PC-3 (cell line): ENCODE data around the gene GP1BA. TPM values are rescaled to one million over a fixed set of nuclear protein-coding genes. Genes with fewer than 3 reads are reported as not detected.

Source experiments
- ATAC-seq: fragments of 200-7000 bp; cut with Tn5 transposase; 2 replicates; pipeline ENCODE4 v1.9.1; 2020; ENCODE audit warnings: mild to moderate bottlenecking, moderate library complexity
- BruUV-seq: library from RNA; stranded (reverse); fragments of 400-500 nt; replicated peaks from 2 replicates; lab custom pipeline; 2021; lab: Mats Ljungman, UMichigan
- CTCF ChIA-PET: fragments of 300-600 bp; sonication (Branson Sonifier 250); formaldehyde crosslinking; loops from one replicate; lab custom pipeline; 2022; ENCODE audit warnings: antibody characterized with exemption; lab: Charles Lee
- POLR2A ChIA-PET: fragments of 300-600 bp; sonication (Branson Sonifier 250); formaldehyde crosslinking; loops from one replicate; lab custom pipeline; 2022; ENCODE audit warnings: antibody characterized with exemption; ENCODE audit not compliant: unreplicated experiment; lab: Charles Lee
- DNase-seq: peaks from one replicate; pipeline ENCODE4 v3.0.0-alpha.2; 2015
- H2AFZ ChIP-seq: fragments of 300-600 bp; sonication (generic); 2 replicates; pipeline ENCODE4 v1.6.0; 2016; ENCODE audit warnings: antibody characterized with exemption, low read length
- H3F3A ChIP-seq: fragments of 300-600 bp; sonication (generic); one replicate; pipeline ENCODE4 v1.6.0; 2017; ENCODE audit warnings: antibody characterized with exemption, low read length, control low read depth, mild to moderate bottlenecking; ENCODE audit not compliant: unreplicated experiment
- H3K27ac ChIP-seq: fragments of 300-600 bp; sonication (generic); 2 replicates; pipeline ENCODE4 v1.5.1; 2016; ENCODE audit warnings: mild to moderate bottlenecking, low read length
- H3K27me3 ChIP-seq: fragments of 300-600 bp; sonication (generic); 2 replicates; pipeline ENCODE4 v1.6.1; 2016; ENCODE audit warnings: low read length, mixed read lengths
- H3K36me3 ChIP-seq: fragments of 300-600 bp; sonication (generic); 2 replicates; pipeline ENCODE4 v1.6.1; 2016; ENCODE audit warnings: low read depth, mixed run types, low read length, mixed read lengths
- H3K4me1 ChIP-seq: fragments of 300-600 bp; sonication (generic); 2 replicates; pipeline ENCODE4 v1.5.1; 2016; ENCODE audit warnings: low read length; ENCODE audit not compliant: insufficient read depth
- H3K4me2 ChIP-seq: fragments of 300-600 bp; sonication (generic); 2 replicates; pipeline ENCODE4 v1.6.0; 2016; ENCODE audit warnings: low read length
- H3K4me3 ChIP-seq: fragments of 300-600 bp; sonication (generic); 2 replicates; pipeline ENCODE4 v1.5.1; 2016; ENCODE audit warnings: mild to moderate bottlenecking, low read length, mixed read lengths
- H3K79me2 ChIP-seq: fragments of 300-600 bp; sonication (generic); 2 replicates; pipeline ENCODE4 v1.6.1; 2017; ENCODE audit warnings: low read length, mixed read lengths
- H3K9ac ChIP-seq: fragments of 300-600 bp; sonication (generic); 2 replicates; pipeline ENCODE4 v1.6.0; 2016; ENCODE audit warnings: mild to moderate bottlenecking, low read length
- H3K9me2 ChIP-seq: fragments of 300-600 bp; sonication (generic); replicated peaks from 2 replicates; pipeline ENCODE4 v1.6.1; 2016; ENCODE audit warnings: mixed run types, low read length, mixed read lengths
- H3K9me3 ChIP-seq: fragments of 300-600 bp; sonication (generic); 2 replicates; pipeline ENCODE4 v1.6.1; 2016; ENCODE audit warnings: low read length, mixed read lengths
- H4K20me1 ChIP-seq: fragments of 300-600 bp; sonication (generic); 2 replicates; pipeline ENCODE4 v1.6.1; 2016; ENCODE audit warnings: low read length, mixed read lengths
- EZH2 ChIP-seq: fragments of 300-600 bp; sonication (generic); IDR thresholded peaks from one replicate; pipeline ENCODE4 v1.6.1; 2017; ENCODE audit warnings: antibody characterized with exemption, mild to moderate bottlenecking, low read length; ENCODE audit not compliant: unreplicated experiment
- EZH2phosphoT487 ChIP-seq: fragments of 300-600 bp; sonication (generic); IDR thresholded peaks from 2 replicates; pipeline ENCODE4 v1.6.1; 2018; ENCODE audit warnings: mild to moderate bottlenecking, antibody characterized with exemption, low read length, borderline replicate concordance
- intact Hi-C: fragments of 100-400 bp; cut with micrococcal nuclease; formaldehyde crosslinking; loops from 2 replicates; pipeline ENCODE4 v1.9.0; 2023
- total RNA-seq: library from RNA; depleted of rRNA; stranded (reverse); fragments of >200 nt; gene quantifications from 2 replicates; pipeline ENCODE4 v1.2.3, GENCODE V29; 2014
- TF ChIP-seq, protein P1 (sequence below): fragments of 300-600 bp; sonication (generic); conservative IDR thresholded peaks from 2 replicates; pipeline ENCODE4 v1.5.1; 2017; ENCODE audit warnings: antibody characterized with exemption, low read depth, mild to moderate bottlenecking, low read length

Gene GP1BA
- total RNA-seq, 1 experiment from 2014 or later: not detected

DNA sequence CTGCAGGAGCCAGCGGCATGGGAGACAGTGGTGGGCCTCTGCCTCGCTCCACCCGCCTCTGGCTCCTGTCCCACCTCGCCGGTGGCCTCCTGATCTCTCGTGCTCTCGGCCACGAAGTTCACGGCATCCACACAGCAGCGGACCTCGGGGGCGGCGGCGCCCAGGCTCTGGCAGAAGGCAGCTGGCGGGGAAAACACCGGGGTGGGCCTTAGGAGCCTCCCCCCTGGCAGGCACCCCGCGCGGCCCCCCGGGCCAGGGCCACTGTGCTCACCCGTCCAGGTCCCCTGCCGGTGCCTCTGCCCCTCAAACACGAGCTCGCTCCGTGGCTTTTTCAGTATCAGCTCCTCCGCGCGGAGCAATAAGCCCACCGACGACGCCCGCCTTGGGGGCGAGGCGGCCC, 33.1 kb upstream of the GP1BA start:
- no peak for TF ChIP-seq EZH2phosphoT487
- no peak for TF ChIP-seq EZH2
- TF ChIP-seq, protein P1, sequence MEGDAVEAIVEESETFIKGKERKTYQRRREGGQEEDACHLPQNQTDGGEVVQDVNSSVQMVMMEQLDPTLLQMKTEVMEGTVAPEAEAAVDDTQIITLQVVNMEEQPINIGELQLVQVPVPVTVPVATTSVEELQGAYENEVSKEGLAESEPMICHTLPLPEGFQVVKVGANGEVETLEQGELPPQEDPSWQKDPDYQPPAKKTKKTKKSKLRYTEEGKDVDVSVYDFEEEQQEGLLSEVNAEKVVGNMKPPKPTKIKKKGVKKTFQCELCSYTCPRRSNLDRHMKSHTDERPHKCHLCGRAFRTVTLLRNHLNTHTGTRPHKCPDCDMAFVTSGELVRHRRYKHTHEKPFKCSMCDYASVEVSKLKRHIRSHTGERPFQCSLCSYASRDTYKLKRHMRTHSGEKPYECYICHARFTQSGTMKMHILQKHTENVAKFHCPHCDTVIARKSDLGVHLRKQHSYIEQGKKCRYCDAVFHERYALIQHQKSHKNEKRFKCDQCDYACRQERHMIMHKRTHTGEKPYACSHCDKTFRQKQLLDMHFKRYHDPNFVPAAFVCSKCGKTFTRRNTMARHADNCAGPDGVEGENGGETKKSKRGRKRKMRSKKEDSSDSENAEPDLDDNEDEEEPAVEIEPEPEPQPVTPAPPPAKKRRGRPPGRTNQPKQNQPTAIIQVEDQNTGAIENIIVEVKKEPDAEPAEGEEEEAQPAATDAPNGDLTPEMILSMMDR: no peak
- no peaks in the 10 kb centered on the region for H3K9me2 ChIP-seq
- H3K36me3 ChIP-seq: no peaks in the 10 kb centered on the region; the same call in 1 of the 2 replicates
- no peaks in the 10 kb centered on the region for H4K20me1 ChIP-seq
- H3K79me2 ChIP-seq: no peaks in the 10 kb centered on the region
- CTCF ChIA-PET: no interaction called here
- no TSS peak for BruUV-seq
- no peak for ATAC-seq
- no peak overlapping the region for H3K27ac ChIP-seq
- peaks cover 10% of the 10 kb centered on the region for H3K4me1 ChIP-seq
- no peak overlapping the region for H3K4me2 ChIP-seq
- intact Hi-C loops: no loop called here
- H3K27me3 ChIP-seq: no peaks in the 10 kb centered on the region
- DNase-seq: no peak
- no peaks in the 10 kb centered on the region for H3F3A ChIP-seq
- H3K9ac ChIP-seq: no peak overlapping the region
- no peak overlapping the region for H2AFZ ChIP-seq
- POLR2A ChIA-PET: no interaction called here
- H3K9me3 ChIP-seq: no peaks in the 10 kb centered on the region
- H3K4me3 ChIP-seq: no peak overlapping the region

- intact Hi-C loops: no loop called here
- TF ChIP-seq EZH2 (no peak), EZH2phosphoT487 (no peak)
- TF ChIP-seq, protein P1: no peak
- ChIA-PET POLR2A (no interaction called here), CTCF (no interaction called here)
- no peaks in the 10 kb centered on the region; the same call in 1 of the 2 replicates for H3K36me3 ChIP-seq
- no peaks in the 10 kb centered on the region for H3K9me3 ChIP-seq
- DNase-seq (no peak), ATAC-seq (no peak)
- H2AFZ ChIP-seq: no peak within 1 kb of the TSS
- H3K9me2 ChIP-seq: no peaks in the 10 kb centered on the region
- H3K4me3 ChIP-seq: no peak within 1 kb of the TSS
- no TSS peak for BruUV-seq
- no peaks in the 10 kb centered on the region for H3F3A ChIP-seq
- H4K20me1 ChIP-seq: no peaks in the 10 kb centered on the region
- H3K27me3 ChIP-seq: no peaks in the 10 kb centered on the region
- H3K4me1 ChIP-seq: peaks cover 10% of the 10 kb centered on the region
- no peak within 1 kb of the TSS for H3K9ac ChIP-seq
- H3K27ac ChIP-seq: no peak within 1 kb of the TSS
- no peak within 1 kb of the TSS for H3K4me2 ChIP-seq
- no peaks in the 10 kb centered on the region for H3K79me2 ChIP-seq
Observed at GRCh38 chr17:4899341-4900230, 32.5 kb upstream of the GP1BA start, which contains the start of gene C17orf107. C17orf107 (plus strand) TSS chr17:4899536; CDS start chr17:4899763, 227 bp downstream.
